Stimulated activated CD4-positive, alpha-beta T cell treated with anti-CD3 and anti-CD28 coated beads, Interleukin-4, amount 100 ng/mL, for 1 hour (primary cell): ENCODE results near the gene TMEM109.
A peak's percentile ranks its signal among the peaks of the same experiment; 100 is the strongest.

ENCODE experiments used
- DNase-seq: peaks from one replicate; pipeline ENCODE4 v3.0.0-alpha.2; 2020

TMEM109 gene

DNA sequence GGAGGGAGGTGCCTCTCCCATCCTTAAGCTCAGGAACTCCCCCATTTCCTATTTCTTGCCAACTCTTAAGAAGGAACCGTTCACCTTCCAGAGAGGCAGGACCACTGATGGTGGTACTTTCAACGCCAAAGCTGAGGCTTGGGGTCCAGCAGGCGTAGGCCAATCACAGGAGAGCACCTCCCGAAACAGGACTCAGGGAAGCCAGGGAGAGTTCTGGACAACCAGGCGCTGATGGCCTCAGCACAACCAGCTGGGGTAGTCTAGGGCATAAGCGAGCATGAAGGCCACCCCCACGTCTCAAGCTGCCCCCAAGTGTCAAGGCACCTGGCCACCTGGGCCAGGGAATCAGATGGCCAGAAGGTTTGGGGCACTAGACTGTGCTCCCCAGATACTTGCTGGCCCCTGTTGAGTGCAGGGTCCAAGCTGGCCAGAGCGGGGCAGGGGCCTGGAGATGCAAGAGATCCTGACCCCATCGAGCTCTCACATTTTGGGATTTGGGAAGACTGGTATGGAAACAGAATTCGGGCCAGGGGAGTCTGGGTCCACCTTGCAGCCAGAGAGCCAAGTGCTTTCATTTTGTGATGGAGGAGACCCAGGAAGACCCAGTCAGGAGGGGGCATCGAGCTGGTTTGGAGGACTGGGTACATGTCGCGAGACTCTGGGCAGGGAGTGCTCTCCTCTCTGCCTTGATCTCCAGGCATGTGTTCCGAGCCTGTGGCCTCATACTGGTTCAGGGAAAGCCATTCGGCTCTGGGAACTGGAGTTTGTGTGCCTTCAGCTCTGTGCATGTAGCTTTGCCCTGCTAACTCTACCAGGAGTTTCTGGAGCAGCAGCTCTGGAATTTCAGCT is 58.4 kb downstream of the TMEM109 start:
- DNase-seq = peak; percentile 45
